Cardiac muscle cell (in vitro differentiated cells and primary cell): Measurements from ENCODE around the gene PTPRA. TPM values are rescaled to one million over a fixed set of nuclear protein-coding genes. Genes with fewer than 3 reads are reported as not detected.

Source experiments
- DNase-seq, 2 donors: peaks; one replicate each; pipeline versions ENCODE4 v3.0.0 to v3.0.0-alpha.2; 2010 to 2017; ENCODE audit warnings: low read depth in 1 of 2, low spot score in 1 of 2
- H3K27ac ChIP-seq: fragments of 200-600 bp; sonication (generic); 2 replicates; pipeline ENCODE4 v1.5.1; 2016
- H3K27me3 ChIP-seq: fragments of 200-600 bp; sonication (generic); 2 replicates; pipeline ENCODE4 v1.6.0; 2016; ENCODE audit warnings: control low read depth
- H3K36me3 ChIP-seq: fragments of 200-600 bp; sonication (generic); 2 replicates; pipeline ENCODE4 v1.5.1; 2016; ENCODE audit warnings: control low read depth
- H3K4me1 ChIP-seq: fragments of 200-600 bp; sonication (generic); 2 replicates; pipeline ENCODE4 v1.8.1; 2017; ENCODE audit warnings: low read depth, mild to moderate bottlenecking, mixed run types
- H3K4me3 ChIP-seq: fragments of 200-600 bp; sonication (generic); 2 replicates; pipeline ENCODE4 v1.5.1; 2016; ENCODE audit warnings: mild to moderate bottlenecking
- H3K9me3 ChIP-seq: fragments of 200-600 bp; sonication (generic); 2 replicates; pipeline ENCODE4 v1.5.1; 2017; ENCODE audit warnings: low read depth, mild to moderate bottlenecking, control low read depth
- CTCF ChIP-seq: IDR thresholded peaks from 2 replicates; pipeline ENCODE4 v1.5.1; 2012; ENCODE audit warnings: low read depth, mild to moderate bottlenecking, low read length
- polyA plus RNA-seq: library from polyadenylated mRNA; unstranded; fragments of >200 nt; fragmentation: Nextera tagmentation; extraction: Ambion mirVana; gene quantifications from 2 replicates; pipeline ENCODE4 v1.2.1, GENCODE V29; 2016
- total RNA-seq: library from RNA; depleted of rRNA; stranded (reverse); fragments of >200 nt; gene quantifications from 2 replicates; pipeline ENCODE4 v1.2.3, GENCODE V29; 2016

The PTPRA gene
- total and polyA plus RNA-seq, 2 experiments from 2014 or later, result 44.0 to 69.4 TPM

GRCh38 chr20:2919518-2920245 is 46.4 kb downstream of the PTPRA start:
- DNase-seq, result no peak
- Histone ChIP-seq H3K9me3 (no peaks in the 10 kb centered on the region), H3K36me3 (peaks cover 6% of the 10 kb centered on the region), H3K27me3 (no peaks in the 10 kb centered on the region), H3K4me1 (peaks cover 9% of the 10 kb centered on the region), H3K27ac (no peak overlapping the region), H3K4me3 (no peak overlapping the region)
- no peak for TF ChIP-seq CTCF

GRCh38 chr20:2920473-2920872 is 47.2 kb downstream of the PTPRA start:
- Histone ChIP-seq H3K27me3 (no peaks in the 10 kb centered on the region), H3K27ac (no peak overlapping the region), H3K4me3 (no peak overlapping the region), H3K36me3 (peaks cover 9% of the 10 kb centered on the region), H3K9me3 (no peaks in the 10 kb centered on the region), H3K4me1 (peaks cover 9% of the 10 kb centered on the region)
- DNase-seq, result no peak
- no peak for TF ChIP-seq CTCF

GRCh38 chr20:2921506-2921905 is 48.2 kb downstream of the PTPRA start:
- no peak for TF ChIP-seq CTCF
- Histone ChIP-seq H3K9me3 (no peaks in the 10 kb centered on the region), H3K27ac (no peak overlapping the region), H3K27me3 (no peaks in the 10 kb centered on the region), H3K4me3 (no peak overlapping the region), H3K4me1 (peaks cover 9% of the 10 kb centered on the region), H3K36me3 (peaks cover 9% of the 10 kb centered on the region)
- DNase-seq, result no peak

GRCh38 chr20:2922957-2923356 is 49.7 kb downstream of the PTPRA start:
- Histone ChIP-seq H3K36me3 (peaks cover 9% of the 10 kb centered on the region), H3K27me3 (no peaks in the 10 kb centered on the region), H3K4me3 (no peak overlapping the region), H3K27ac (no peak overlapping the region), H3K4me1 (peaks cover 9% of the 10 kb centered on the region), H3K9me3 (no peaks in the 10 kb centered on the region)
- no peak for TF ChIP-seq CTCF
- DNase-seq, result no peak

DNA sequence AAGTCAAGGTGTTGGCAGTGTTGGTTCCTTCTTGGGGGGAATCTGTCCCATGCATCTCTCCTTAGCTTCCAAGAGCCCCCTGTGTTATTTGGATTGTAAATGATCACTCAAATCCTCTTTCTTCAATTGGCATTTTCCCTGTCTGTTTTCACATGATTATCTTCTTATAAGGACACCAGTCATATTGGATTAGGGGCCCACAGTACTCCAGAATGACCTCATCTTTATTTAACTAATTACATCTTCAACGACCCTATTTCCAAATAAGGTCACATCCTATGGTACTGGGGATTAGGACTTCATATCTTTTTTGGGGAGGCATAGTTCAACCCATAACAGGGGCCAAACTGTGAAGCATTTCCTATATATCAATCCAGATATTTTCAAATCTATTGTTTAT is 57.3 kb downstream of the PTPRA start:
- Histone ChIP-seq H3K36me3 (no peaks in the 10 kb centered on the region), H3K4me3 (no peak overlapping the region), H3K9me3 (no peaks in the 10 kb centered on the region), H3K27me3 (no peaks in the 10 kb centered on the region), H3K4me1 (peaks cover 7% of the 10 kb centered on the region), H3K27ac (no peak overlapping the region)
- DNase-seq, result no peak
- no peak for TF ChIP-seq CTCF
